Measurements from ENCODE around the gene CPNE8. TPM values are rescaled to one million over a fixed set of nuclear protein-coding genes. Genes with fewer than 3 reads are reported as not detected.

The CPNE8 gene
- total and polyA plus RNA-seq, 2 of the 4 experiments (the other 2 are of a cell fraction), result not detected

DNA sequence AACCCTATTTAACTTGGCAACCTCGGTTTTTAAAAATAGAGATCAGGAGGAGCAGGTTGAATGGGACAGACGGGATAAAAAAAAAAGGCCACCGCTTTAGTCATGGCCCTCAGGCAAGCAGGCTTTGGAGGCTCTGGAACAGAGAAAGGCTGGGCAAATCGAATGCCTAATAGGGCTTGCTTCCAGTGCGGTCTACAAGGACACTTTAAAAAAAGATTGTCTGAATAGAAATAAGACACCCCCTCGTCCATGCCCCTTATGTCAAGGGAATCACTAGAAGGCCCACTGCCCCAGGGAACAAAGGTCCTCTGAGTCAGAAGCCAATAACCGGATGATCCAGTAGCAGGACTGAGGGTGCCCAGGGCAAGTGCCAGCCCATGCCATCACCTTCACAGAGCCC lies 265.8 kb downstream of the CPNE8 start:
- DNase-seq, result no peak
- H3K4me3 ChIP-seq (ENCODE audit: insufficient read depth, low read depth, low read length), result no peak overlapping the region

More for the DNA sequence above, 265.8 kb downstream of the CPNE8 start:
- Histone ChIP-seq H3K23ac (ENCODE audit: low read depth, low read length) (no peak overlapping the region), H3K56ac (ENCODE audit: extremely low read depth, insufficient read depth, low read length) (no peak overlapping the region), H3K36me3 (ENCODE audit: control insufficient read depth, insufficient read depth, low read length) (no peaks in the 10 kb centered on the region), H4K91ac (ENCODE audit: insufficient read depth, low read depth, low read length) (no peak overlapping the region), H4K5ac (ENCODE audit: low read depth, low read length) (no peak overlapping the region), H2BK5ac (ENCODE audit: low read depth, low read length, poor library complexity, severe bottlenecking) (no peak overlapping the region), H3K9me3 (ENCODE audit: control insufficient read depth, insufficient read depth, low read length) (peaks cover 18% of the 10 kb centered on the region), H3K4ac (ENCODE audit: low read depth, low read length) (no peak overlapping the region), H2BK15ac (ENCODE audit: low read depth, low read length) (no peak overlapping the region), H3K27ac (ENCODE audit: insufficient read depth, low read length) (no peak overlapping the region), H3K4me1 (ENCODE audit: control insufficient read depth, insufficient read depth, low read length) (no peaks in the 10 kb centered on the region), H3K4me2 (ENCODE audit: low read depth, low read length) (no peak overlapping the region), H3K18ac (ENCODE audit: low read depth, low read length) (no peak overlapping the region), H2AFZ (replicated peaks; ENCODE audit: low read length, poor library complexity) (no peak overlapping the region), H2AK9ac (replicated peaks; ENCODE audit: low read depth, low read length, poor library complexity) (no peak overlapping the region), H2BK120ac (ENCODE audit: low read depth, low read length) (no peak overlapping the region), H2AK5ac (ENCODE audit: low read depth, low read length) (no peak overlapping the region), H4K20me1 (ENCODE audit: insufficient read depth, low read length) (no peaks in the 10 kb centered on the region), H3K79me1 (ENCODE audit: low read depth in 1 of 2, low read length in 2 of 2) (no peaks in the 10 kb centered on the region), H3K14ac (replicated peaks; ENCODE audit: low read depth, low read length) (no peak overlapping the region), H3K9ac (ENCODE audit: low read depth, low read length) (no peak overlapping the region), H2BK20ac (ENCODE audit: low read depth, low read length) (no peak overlapping the region), H3K27me3 (ENCODE audit: control insufficient read depth, insufficient read depth, low read length) (no peaks in the 10 kb centered on the region), H3K9me1 (ENCODE audit: insufficient read depth, low read length) (no peaks in the 10 kb centered on the region), H4K8ac (ENCODE audit: low read depth in 2 of 2, low read length in 2 of 2) (no peak overlapping the region)
- intact Hi-C loops (cut with micrococcal nuclease) (no loop called here), dilution Hi-C loops (cut with HindIII; ENCODE audit: low sequenced_read_pairs, unreplicated experiment) (no loop called here), in situ Hi-C loops (cut with MboI; ENCODE audit: low sequenced_read_pairs) (no loop called here)
- TF ChIP-seq RCOR1 (IDR thresholded peaks at IDR 0.05; ENCODE audit: insufficient replicate concordance, low read length) (no peak), RFX5 (IDR thresholded peaks at IDR 0.05; ENCODE audit: low read depth, low read length) (no peak), NFE2L2 (IDR thresholded peaks at IDR 0.05; ENCODE audit: low read depth, low read length) (no peak), BHLHE40 (IDR thresholded peaks at IDR 0.05; ENCODE audit: low read depth, low read length) (no peak), CEBPB (IDR thresholded peaks at IDR 0.05; ENCODE audit: low read depth, low read length) (no peak), FOS (IDR thresholded peaks at IDR 0.05; ENCODE audit: low read depth, low read length) (no peak), MXI1 (IDR thresholded peaks at IDR 0.05; ENCODE audit: borderline replicate concordance, low read depth, low read length) (no peak), POLR2A (IDR thresholded peaks at IDR 0.05; ENCODE audit: low read depth, low read length) (no peak), CHD1 (IDR thresholded peaks at IDR 0.05; ENCODE audit: low read depth, low read length) (no peak)
- TF ChIP-seq, protein P1, sequence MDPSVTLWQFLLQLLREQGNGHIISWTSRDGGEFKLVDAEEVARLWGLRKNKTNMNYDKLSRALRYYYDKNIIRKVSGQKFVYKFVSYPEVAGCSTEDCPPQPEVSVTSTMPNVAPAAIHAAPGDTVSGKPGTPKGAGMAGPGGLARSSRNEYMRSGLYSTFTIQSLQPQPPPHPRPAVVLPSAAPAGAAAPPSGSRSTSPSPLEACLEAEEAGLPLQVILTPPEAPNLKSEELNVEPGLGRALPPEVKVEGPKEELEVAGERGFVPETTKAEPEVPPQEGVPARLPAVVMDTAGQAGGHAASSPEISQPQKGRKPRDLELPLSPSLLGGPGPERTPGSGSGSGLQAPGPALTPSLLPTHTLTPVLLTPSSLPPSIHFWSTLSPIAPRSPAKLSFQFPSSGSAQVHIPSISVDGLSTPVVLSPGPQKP (IDR thresholded peaks at IDR 0.05; ENCODE audit: borderline replicate concordance, low read depth, low read length), result no peak
- TF ChIP-seq, protein P2, sequence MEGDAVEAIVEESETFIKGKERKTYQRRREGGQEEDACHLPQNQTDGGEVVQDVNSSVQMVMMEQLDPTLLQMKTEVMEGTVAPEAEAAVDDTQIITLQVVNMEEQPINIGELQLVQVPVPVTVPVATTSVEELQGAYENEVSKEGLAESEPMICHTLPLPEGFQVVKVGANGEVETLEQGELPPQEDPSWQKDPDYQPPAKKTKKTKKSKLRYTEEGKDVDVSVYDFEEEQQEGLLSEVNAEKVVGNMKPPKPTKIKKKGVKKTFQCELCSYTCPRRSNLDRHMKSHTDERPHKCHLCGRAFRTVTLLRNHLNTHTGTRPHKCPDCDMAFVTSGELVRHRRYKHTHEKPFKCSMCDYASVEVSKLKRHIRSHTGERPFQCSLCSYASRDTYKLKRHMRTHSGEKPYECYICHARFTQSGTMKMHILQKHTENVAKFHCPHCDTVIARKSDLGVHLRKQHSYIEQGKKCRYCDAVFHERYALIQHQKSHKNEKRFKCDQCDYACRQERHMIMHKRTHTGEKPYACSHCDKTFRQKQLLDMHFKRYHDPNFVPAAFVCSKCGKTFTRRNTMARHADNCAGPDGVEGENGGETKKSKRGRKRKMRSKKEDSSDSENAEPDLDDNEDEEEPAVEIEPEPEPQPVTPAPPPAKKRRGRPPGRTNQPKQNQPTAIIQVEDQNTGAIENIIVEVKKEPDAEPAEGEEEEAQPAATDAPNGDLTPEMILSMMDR (conservative IDR thresholded peaks at IDR 0.05; ENCODE audit: low read depth, low read length), result no peak
- TF ChIP-seq, protein P3, sequence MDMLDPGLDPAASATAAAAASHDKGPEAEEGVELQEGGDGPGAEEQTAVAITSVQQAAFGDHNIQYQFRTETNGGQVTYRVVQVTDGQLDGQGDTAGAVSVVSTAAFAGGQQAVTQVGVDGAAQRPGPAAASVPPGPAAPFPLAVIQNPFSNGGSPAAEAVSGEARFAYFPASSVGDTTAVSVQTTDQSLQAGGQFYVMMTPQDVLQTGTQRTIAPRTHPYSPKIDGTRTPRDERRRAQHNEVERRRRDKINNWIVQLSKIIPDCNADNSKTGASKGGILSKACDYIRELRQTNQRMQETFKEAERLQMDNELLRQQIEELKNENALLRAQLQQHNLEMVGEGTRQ (IDR thresholded peaks at IDR 0.05; ENCODE audit: low read depth, low read length), result no peak
- 60% methylated on average over 1 of the region's 7 CpGs; no CpG with 5 or more reads in 1 of the 2 experiments for WGBS, 2 experiments (ENCODE audit: extremely low coverage in 2 of 2, insufficient read length in 1 of 2)
- BruUV-seq (replicated peaks), result no TSS peak
- ChIA-PET CTCF (no interaction called here), POLR2A (ENCODE audit: unreplicated experiment) (no interaction called here)
- no peak for ATAC-seq (ENCODE audit: low read depth)
